ENCODE results near the gene TNNT1. TPM values are rescaled to one million over a fixed set of nuclear protein-coding genes. Genes with fewer than 3 reads are reported as not detected.

TNNT1 gene
- total RNA-seq, 1 experiment from 2014 or later, result 23.9 TPM

DNA sequence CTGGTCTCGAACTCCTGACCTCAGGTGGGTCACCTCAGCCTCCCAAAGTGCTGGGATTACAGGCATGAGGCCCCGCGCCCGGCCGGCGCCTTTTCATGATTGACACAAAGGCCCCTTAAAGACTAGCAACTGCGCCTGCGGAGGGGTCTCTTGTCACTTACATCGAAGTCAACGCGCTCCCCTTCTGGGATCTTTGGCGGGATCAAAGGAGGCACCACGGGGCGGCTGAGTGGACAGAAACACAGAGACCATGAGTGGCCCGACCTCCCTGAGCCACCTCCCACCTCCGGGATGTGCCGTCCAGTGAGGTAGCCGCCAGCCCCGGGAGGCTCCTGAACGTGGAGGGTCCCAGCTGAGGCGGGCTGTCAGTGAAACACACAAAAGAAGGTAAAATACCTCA, 7.3 kb downstream of the TNNT1 start:
- DNase-seq (ENCODE audit: low read depth), result no peak

GRCh38 chr19:55137915-55138314, 11.1 kb downstream of the TNNT1 start:
- no peak for DNase-seq (ENCODE audit: low read depth)

- DNase-seq (ENCODE audit: low read depth), result no peak
Observed at GRCh38 chr19:55136399-55137102, 12.5 kb downstream of the TNNT1 start.

DNA sequence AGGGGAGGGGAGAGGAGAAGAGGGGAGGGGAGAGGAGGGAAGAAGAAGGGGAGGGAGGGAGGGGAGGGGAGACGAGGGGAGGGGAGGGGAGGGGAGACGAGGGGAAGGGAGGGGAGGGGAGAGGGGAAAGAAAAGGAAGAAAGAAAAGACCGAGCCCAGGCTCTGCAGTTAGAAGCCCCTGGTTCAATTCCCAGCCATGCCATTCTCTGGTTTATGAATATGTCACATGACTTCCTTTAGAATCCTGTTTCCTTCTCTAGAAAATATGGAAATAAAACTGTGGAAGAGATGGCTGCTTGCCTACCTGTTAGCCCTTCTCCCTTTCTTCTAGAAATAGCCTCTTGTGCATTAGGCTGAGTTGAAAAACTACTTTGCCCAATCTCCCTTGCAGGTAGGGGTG, 14.3 kb downstream of the TNNT1 start:
- DNase-seq (ENCODE audit: low read depth), result no peak

DNA sequence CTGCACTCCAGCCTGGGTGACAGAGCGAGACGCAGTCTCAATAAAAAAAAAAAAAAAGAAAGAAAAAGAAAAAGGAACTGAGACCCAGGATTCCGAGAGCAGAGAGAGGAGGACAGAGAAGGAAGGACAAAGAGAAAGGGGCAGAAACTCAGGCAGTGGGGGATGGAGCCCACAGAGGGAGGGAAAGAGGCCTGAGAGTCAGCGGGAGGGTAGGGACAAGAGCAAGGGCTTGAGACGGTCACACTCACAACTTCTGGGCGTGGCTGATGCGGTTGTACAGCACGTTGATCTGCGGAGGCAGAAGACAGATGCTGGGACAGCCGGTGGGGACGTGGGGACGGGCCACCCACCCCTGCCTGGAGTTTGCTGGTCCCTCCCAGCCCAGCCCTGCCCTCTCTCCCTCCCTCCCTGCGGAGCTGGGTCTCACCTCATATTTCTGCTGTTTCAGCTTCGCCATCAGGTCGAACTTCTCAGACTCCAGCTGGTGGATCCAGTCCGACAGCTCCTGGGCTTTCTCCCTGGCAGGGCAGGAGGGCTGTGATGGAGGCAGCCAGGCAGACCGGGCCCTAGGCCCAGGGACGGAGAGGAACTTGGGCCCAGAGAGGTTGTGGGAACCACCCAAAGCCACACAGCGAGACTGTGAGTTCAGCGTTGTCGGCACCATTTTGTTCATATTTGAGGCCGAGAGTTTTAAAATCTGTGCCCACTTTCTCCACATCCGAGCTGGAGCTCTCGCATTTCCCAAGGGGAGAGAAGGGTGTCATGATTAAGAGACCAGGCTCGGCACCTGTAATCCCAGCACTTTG, 15.2 kb downstream of the TNNT1 start:
- DNase-seq (ENCODE audit: low read depth), result no peak

DNA sequence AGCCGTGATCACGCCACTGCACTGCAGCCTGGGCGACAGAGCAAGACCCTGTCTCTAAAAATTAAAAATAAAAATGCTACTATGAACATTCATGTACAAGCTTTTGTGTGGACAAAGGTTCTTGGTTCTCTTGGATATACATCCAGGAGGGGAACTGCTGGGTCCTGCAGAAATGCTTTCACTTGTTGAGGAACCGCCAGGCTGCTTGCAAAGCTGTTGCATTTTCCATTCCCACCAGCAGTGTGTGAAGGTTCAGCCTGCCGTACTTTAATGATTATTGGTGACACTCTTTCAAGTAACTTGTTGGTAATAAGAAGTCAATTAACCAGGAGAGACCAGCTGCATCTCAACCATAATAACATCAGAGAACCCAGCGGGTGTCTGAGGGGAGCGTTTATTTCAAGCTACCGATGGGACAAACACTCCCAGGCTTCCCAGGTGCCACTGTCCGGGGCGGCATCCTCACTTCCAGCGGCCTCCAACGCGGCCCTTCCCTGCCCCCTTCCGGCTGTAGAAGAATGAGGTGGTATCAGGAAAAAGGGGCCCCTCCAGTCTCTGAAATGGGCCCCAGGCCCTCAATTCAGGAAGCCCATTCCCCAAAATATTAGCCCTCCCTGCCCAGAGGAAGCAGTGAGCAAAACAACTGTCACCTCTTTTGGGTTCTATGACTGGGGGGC, 16.4 kb downstream of the TNNT1 start:
- peak; percentile 57 for DNase-seq (ENCODE audit: low read depth)

DNA sequence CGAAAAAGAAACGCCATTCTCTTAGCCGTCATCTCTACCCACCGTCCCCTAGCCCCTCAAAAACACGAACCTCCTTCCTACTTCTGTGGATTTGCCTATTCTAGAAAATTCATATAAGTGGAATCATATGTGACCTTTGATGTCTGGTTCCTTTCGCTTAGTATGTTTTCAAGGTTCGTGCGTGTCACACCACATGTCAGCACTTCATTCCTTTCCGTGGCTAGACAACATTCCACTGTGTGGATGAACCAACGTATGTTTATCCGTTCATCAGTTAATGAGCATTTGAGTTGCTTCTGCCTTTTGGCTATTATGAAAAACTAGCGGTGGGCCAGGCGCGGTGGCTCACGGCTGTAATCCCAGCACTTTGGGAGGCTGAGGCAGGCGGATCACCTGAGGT, 17.6 kb downstream of the TNNT1 start:
- no peak for DNase-seq (ENCODE audit: low read depth)

DNA sequence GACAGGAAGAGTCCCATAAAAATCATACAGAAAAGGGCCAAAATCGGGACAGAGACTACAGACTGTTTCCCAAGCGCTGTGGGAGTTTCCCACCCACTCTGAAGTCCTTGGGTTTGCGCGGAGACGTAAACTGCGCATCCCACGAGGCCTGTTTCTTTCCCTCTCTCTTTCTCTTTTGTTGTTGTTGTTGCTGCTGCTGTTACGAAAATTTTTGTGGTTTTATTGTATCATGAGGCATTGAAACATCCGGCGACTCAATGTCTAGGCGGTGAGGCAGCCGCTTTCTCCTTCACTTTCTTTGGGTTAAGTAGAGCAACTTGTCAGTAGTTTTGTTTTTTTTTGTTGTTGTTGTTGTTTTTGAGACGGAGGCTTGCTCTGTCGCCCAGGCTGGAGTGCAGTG, 30.0 kb downstream of the TNNT1 start:
- DNase-seq (ENCODE audit: low read depth), result no peak

- no peak for DNase-seq (ENCODE audit: low read depth)
Observed at GRCh38 chr19:55118401-55118991, 30.5 kb downstream of the TNNT1 start.

GRCh38 chr19:55117663-55118391, 31.2 kb downstream of the TNNT1 start:
- peak; percentile 99 for DNase-seq (ENCODE audit: low read depth)

DNA sequence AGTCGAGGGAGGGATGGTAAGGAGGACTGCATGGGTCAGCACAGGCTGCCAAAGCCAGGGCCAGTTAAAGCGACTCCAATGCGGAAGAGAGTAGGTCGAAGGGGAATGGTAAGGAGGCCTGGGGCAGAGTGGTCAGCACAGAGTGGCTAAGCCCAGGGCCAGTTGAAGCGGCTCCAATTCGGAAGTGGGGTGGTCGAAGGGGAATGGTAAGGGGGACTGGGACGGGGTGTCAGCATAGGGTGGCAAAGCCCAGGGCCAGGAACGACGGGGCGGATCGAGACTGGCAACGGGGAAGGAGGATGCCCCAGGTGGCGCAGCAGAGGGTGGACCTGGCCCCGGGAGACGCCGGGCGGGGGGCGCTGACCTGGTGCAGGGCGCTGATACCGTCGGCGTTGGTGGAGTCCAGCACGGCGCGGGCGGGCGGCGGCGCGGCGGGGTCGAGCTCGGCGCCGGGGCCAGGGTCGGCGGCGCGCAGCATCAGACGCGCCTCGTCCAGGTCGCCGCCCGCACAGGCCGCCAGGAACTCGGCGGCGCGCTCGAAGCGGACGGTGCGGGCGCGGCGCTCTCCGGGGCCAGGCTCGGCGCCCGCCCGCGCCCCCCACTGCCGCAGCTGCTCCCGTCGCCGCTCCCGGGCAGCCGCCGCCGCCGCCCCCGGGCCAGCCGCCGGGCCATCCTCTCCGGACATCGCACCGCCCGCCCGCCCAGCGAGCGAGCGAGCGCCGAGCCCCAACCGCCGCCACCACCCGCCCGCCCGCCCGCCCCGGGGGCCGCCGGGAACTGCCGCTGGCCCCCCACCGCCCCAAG, 31.9 kb downstream of the TNNT1 start, which contains the start of gene PPP1R12C:
PPP1R12C (minus strand) TSS at position 779 of the 804 bp plus-strand sequence; CDS start at position 685, 94 bp downstream.
- peak; percentile 32 for DNase-seq (ENCODE audit: low read depth)

DNA sequence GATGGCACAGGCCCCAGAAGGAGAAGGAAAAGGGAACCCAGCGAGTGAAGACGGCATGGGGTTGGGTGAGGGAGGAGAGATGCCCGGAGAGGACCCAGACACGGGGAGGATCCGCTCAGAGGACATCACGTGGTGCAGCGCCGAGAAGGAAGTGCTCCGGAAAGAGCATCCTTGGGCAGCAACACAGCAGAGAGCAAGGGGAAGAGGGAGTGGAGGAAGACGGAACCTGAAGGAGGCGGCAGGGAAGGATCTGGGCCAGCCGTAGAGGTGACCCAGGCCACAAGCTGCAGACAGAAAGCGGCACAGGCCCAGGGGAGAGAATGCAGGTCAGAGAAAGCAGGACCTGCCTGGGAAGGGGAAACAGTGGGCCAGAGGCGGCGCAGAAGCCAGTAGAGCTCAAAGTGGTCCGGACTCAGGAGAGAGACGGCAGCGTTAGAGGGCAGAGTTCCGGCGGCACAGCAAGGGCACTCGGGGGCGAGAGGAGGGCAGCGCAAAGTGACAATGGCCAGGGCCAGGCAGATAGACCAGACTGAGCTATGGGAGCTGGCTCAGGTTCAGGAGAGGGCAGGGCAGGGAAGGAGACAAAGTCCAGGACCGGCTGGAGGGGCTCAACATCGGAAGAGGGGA, 32.7 kb downstream of the TNNT1 start:
- peak; percentile 66 for DNase-seq (ENCODE audit: low read depth)

DNA sequence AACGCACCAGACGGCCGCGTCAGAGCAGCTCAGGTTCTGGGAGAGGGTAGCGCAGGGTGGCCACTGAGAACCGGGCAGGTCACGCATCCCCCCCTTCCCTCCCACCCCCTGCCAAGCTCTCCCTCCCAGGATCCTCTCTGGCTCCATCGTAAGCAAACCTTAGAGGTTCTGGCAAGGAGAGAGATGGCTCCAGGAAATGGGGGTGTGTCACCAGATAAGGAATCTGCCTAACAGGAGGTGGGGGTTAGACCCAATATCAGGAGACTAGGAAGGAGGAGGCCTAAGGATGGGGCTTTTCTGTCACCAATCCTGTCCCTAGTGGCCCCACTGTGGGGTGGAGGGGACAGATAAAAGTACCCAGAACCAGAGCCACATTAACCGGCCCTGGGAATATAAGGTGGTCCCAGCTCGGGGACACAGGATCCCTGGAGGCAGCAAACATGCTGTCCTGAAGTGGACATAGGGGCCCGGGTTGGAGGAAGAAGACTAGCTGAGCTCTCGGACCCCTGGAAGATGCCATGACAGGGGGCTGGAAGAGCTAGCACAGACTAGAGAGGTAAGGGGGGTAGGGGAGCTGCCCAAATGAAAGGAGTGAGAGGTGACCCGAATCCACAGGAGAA, 33.5 kb downstream of the TNNT1 start:
- DNase-seq (ENCODE audit: low read depth), result peak; percentile 40

DNA sequence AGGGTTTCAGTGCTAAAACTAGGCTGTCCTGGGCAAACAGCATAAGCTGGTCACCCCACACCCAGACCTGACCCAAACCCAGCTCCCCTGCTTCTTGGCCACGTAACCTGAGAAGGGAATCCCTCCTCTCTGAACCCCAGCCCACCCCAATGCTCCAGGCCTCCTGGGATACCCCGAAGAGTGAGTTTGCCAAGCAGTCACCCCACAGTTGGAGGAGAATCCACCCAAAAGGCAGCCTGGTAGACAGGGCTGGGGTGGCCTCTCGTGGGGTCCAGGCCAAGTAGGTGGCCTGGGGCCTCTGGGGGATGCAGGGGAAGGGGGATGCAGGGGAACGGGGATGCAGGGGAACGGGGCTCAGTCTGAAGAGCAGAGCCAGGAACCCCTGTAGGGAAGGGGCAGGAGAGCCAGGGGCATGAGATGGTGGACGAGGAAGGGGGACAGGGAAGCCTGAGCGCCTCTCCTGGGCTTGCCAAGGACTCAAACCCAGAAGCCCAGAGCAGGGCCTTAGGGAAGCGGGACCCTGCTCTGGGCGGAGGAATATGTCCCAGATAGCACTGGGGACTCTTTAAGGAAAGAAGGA, 34.4 kb downstream of the TNNT1 start:
- DNase-seq (ENCODE audit: low read depth), result no peak

- peak; percentile 81 for DNase-seq (ENCODE audit: low read depth)
Observed at GRCh38 chr19:55113570-55114039, 35.4 kb downstream of the TNNT1 start.

GRCh38 chr19:55112777-55113569, 36.0 kb downstream of the TNNT1 start:
- no peak for DNase-seq (ENCODE audit: low read depth)

DNA sequence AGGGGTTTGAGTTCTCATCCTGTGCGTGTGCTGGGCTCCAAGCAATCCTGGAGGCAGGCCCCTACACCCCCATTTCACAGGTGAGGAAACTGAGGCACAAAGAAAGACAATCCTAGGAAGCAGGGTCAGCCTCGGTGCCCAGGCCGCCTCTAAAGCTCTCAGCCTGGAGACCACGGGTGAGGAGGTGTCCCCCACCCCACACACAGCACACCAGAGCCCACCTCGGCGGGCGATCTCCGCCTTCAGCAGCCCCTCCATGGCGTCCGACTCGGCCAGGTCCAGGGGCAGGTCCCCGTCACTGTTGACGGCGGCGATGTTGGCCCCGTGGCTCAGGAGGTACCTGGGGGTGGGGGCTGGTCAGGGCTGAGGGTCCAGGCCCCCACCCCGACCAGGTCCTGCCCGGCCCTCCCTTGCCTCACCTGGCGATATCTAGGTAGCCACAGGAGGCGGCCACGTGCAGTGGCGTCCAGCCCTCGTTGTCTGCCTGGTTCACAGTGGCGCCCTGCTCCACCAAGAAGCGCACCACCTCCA, 36.7 kb downstream of the TNNT1 start:
- no peak for DNase-seq (ENCODE audit: low read depth)

GRCh38 chr19:55111238-55111831, 37.7 kb downstream of the TNNT1 start:
- no peak for DNase-seq (ENCODE audit: low read depth)

All from Daoy (cell line).